GM12865 (cell line): ENCODE measurements around the gene KCTD7.
"Not testable (repeated sequence)": the region's sequence is repeated elsewhere in the genome, so short reads cannot be mapped to it uniquely, and the experiment has no call there.

Experiments
- DNase-seq: peaks from one replicate; pipeline ENCODE4 v3.0.0; 2010; ENCODE audit warnings: low read depth
- H3K4me3 ChIP-seq: 2 replicates; pipeline ENCODE4 v1.5.1; 2011; ENCODE audit warnings: mild to moderate bottlenecking, low read depth, low read length, control low read depth
- TF ChIP-seq, protein P1 (sequence below): IDR thresholded peaks from 2 replicates; pipeline ENCODE4 v1.5.1; 2011; ENCODE audit warnings: low read length, control low read depth, low read depth, inconsistent platforms; ENCODE audit not compliant: insufficient read depth; ENCODE audit errors: missing control alignments

KCTD7 gene

DNA sequence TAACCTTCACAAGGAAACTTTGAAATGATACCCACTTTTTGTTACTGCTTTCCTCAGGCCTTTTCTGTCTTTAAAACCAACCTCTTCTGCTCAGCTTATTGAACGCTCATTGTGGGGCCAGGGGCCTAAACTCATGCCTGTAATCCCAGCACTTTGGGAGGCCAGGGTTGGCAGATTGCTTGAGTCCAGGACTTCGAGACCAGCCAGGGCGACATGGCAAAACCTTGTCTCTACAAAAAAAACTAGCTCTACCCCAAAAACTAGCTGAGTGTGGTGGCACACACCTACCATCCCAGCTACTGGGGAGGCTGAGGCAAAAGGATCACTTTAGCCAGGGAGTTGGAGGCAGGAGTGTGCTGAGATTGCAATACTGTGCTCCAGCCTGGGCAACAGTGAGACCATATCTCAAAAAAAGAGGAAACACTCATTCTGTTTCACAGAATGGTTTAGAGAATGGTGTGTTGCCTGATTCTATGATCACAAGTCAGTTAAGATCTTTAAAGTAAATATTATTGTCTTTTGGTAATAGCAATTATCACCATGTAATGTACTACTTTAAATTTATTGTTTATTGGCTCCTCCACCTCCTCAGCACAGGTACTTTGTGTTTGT lies 51.1 kb downstream of the KCTD7 start:
- TF ChIP-seq, protein P1, sequence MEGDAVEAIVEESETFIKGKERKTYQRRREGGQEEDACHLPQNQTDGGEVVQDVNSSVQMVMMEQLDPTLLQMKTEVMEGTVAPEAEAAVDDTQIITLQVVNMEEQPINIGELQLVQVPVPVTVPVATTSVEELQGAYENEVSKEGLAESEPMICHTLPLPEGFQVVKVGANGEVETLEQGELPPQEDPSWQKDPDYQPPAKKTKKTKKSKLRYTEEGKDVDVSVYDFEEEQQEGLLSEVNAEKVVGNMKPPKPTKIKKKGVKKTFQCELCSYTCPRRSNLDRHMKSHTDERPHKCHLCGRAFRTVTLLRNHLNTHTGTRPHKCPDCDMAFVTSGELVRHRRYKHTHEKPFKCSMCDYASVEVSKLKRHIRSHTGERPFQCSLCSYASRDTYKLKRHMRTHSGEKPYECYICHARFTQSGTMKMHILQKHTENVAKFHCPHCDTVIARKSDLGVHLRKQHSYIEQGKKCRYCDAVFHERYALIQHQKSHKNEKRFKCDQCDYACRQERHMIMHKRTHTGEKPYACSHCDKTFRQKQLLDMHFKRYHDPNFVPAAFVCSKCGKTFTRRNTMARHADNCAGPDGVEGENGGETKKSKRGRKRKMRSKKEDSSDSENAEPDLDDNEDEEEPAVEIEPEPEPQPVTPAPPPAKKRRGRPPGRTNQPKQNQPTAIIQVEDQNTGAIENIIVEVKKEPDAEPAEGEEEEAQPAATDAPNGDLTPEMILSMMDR, result no peak
- no peak for DNase-seq
- H3K4me3 ChIP-seq, result no peak overlapping the region

DNA sequence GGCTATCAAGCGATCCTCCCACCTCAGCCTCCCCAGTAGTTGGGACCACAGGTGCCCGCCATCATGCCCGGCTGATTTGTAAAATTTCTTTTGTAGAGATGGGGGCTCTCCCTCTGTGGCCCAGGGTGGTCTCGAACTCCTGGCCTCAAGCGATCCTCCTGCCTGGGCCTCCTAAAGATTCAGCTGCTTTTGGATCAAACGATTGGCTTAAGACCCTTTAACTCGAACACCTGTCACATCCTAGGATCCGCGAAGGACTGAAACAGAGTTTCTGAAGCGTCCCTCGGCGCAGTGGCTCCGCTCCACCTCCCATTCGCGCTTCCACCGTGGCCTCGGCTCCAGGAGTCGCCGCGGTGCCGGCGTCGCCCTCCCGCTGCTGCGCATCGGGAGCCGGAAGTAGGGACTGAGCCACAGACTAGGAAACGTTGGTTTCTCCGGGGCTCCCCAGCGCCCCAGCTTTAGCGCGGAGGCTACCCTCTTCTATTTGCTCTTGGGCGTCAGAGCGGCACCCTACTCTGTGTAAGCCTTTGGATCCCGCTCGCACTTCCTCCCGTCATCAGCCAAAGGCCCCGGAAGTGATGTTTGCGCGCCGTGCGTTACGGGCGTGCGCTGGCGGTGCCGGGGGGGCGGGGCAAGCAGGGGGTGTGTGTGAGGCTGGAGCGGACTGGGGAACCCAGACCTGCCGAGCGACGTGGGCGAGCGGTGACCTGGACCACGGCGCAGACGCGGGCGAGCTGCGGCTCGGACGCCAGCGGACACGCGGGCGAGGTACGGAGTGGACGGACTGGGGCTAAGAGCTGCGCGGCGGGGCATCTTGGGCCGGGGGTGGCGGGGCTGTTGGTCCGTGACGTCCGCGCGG lies 53.0 kb downstream of the KCTD7 start:
- TF ChIP-seq, protein P1, result no peak
- peak overlapping the region; percentile 71 for H3K4me3 ChIP-seq
- DNase-seq, result peak; percentile 96

DNA sequence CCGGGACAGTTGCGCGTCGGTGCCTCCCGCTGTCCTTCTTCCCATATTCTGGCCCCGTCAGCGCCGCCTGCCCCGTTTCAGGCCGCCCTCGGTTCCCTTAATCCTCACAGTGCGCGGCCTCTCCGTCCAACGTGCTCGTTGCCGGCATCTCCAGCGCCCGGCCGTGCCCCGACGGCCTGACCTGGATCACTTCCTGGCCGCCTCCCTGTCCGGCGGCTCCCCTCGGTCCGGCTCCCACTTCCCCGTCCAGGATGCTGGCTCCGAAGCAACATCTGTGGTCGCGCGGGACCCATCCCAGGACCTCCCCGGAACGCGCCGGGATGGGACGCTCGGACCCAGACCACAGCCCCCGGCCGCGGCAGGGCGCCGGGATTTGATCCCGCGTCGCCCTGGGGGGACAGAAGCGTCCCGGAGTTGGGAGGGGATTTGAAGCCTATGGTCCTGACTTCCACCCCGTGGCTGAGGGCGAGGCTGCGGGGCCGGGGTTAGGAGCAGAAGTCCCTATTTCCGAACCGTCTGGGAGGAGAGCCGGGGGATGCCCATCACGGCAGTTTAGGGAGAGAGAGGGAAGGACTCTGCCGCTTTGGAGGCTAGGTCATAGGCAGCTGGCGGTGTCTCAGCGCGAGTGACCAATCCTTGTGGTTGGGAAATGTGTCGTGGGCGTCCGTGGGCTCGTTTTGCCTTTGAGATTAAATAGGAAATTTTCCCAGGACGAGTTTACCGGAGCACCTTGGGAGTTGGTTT lies 53.8 kb downstream of the KCTD7 start:
- peak; percentile 11 for DNase-seq
- peak overlapping the region; percentile 71 for H3K4me3 ChIP-seq
- TF ChIP-seq, protein P1, result no peak

DNA sequence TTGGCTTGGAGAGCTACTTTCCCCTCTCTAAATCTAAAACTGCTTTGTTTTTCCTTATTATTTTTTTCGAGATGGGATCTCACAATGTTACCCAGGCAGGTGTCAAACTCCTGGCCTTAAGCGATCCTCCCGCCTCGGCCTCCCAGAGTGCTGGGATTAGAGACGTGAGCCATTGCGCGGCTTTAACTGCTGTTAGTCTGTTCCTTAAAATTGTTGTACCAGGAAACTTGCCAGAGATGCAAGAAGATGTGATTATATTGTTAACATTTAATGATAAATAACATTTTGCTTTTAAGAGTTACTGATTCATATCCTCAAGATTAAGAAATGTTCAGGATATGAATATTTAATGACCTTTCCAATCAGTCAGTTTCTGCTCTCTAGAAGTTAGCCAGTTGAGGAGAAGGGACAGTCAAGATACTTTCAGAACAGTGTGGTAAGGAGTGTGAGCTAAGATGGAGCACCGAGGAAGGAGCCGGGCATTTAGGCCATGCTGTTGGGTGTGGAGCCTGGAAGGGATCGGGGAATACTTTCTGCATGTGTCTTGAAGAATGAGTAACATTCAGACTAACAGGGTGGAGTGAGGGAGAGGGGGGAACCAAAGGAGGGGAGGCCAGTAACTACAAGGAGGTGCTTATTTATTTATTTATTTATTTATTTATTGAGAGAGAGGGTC lies 54.6 kb downstream of the KCTD7 start:
- peak overlapping the region; percentile 71 for H3K4me3 ChIP-seq
- not testable (repeated sequence) for DNase-seq

DNA sequence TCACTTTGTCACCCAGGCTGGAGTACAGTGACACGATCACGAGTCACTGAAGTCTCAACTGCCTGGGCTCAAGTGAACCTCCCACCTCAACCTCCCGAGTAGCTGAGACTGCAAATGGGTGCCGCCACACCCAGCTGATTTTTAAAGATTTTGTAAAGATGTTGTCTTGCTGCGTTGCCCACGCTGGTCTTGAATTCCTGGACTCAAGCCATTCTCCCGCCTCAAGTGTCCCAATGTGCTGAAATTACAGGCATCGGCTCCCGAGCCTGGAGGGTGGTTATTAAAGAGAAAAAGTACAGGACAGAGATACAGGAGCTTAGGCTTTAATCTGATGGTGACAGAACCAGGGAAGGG lies 55.1 kb downstream of the KCTD7 start:
- TF ChIP-seq, protein P1, result no peak
- DNase-seq, result no peak
- H3K4me3 ChIP-seq, result no peak overlapping the region

DNA sequence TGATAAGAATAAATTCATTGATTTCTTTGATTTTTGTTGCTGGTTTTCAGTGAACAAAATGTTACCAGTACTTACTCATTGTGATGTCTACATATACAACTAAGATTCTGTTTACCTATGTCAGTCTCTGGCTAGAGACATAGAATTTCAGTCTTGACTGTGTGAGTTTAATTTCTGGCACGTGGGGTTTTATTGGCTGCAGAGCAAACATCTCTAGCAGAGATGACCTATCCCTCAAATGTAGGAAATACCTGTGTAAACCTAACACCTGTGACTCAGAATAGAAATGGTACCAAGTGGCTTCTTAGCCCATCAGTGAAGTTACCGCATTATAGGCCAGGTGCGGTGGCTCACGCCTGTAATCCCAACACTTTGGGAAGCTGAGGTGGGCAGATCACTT lies 57.0 kb downstream of the KCTD7 start:
- not testable (repeated sequence) for H3K4me3 ChIP-seq, DNase-seq

DNA sequence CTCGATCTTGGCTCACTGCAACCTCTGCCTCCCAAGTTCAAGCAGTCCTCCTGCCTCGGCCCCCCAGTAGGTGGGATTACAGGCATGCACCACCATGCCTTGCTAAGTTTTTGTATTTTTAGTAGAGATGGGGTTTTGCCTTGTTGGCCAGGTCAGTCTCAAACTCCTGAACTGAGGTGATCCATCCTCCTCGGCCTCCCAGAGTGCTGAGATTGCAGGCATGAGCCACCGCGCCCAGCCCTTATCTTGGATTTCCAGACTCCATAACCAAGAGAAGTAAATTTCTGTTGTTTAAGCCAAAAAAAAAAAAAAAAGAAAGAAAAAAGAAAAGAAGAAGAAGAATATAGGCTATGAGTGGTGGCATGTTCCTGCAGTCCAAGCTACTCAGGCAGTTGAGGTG lies 58.5 kb downstream of the KCTD7 start:
- H3K4me3 ChIP-seq, result no peak overlapping the region
- TF ChIP-seq, protein P1, result no peak
- no peak for DNase-seq

DNA sequence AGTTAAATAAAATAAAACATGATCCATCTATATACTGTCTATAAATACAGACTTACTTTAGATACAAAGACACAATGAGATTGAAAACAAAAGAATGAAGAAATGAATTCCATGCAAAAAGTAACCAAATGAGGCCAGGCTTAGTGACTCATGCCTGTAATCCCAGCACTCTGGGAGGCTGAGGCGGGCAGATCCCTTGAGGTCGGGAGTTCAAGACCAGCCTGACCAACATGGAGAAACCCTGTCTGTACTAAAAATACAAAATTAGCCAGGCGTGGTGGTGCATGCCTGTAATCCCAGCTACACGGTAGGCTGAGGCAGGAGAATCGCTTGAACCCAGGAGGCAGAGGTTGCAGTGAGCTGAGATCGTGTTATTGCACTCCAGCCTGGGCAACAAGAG lies 59.0 kb downstream of the KCTD7 start:
- H3K4me3 ChIP-seq, result not testable (repeated sequence)

More for the DNA sequence above, 59.0 kb downstream of the KCTD7 start:
- DNase-seq, result not testable (repeated sequence)
